Pancreas (tissue), 10 donors: ENCODE measurements around the gene ATRN. TPM values are rescaled to one million over a fixed set of nuclear protein-coding genes. Genes with fewer than 3 reads are reported as not detected.
A peak's percentile ranks its signal among the peaks of the same experiment; 100 is the strongest.

Experiments used
- ATAC-seq, 4 donors: fragments of 200-7000 bp; cut with Tn5 transposase; one replicate each; pipeline versions ENCODE4 v1.8.0 to v1.9.1; 2020; ENCODE audit warnings: mild to moderate bottlenecking in 4 of 4, moderate library complexity in 4 of 4
- DNase-seq, 6 donors: peaks; one replicate each; pipeline ENCODE4 v3.0.0-alpha.2; 2020
- FAIRE-seq: peaks from 2 replicates; lab custom pipeline; 2012; peaks lifted over from hg19 to GRCh38; lab: Jason Lieb, UNC
- H3K27ac ChIP-seq, 4 donors: fragments of 200-600 bp; sonication (generic); 1 replicate in 3 of 4; 2 replicates in 1 of 4; pipeline versions ENCODE4 v1.5.0 to v1.8.0; 2020
- H3K27me3 ChIP-seq, 4 donors: fragments of 200-600 bp; one replicate each; pipeline ENCODE4 v1.8.0; 2021
- H3K36me3 ChIP-seq, 3 donors: fragments of 200-600 bp; sonication (generic) in 1 of 3; one replicate each; pipeline versions ENCODE4 v1.5.0 to v1.8.0; 2020 to 2021
- H3K4me1 ChIP-seq, 3 donors: fragments of 200-600 bp; one replicate each; pipeline ENCODE4 v1.8.0; 2021
- H3K4me3 ChIP-seq, 4 donors: fragments of 200-600 bp; sonication (generic) in 2 of 4; one replicate each; pipeline versions ENCODE4 v1.5.0 to v1.8.0; 2020 to 2021
- H3K9me3 ChIP-seq, 4 donors: fragments of 200-600 bp; one replicate each; pipeline ENCODE4 v1.8.0; 2021
- WGBS, 2 donors: extraction: QIAGEN DNeasy Blood & Tissue Kit; methylation state at CpG; one replicate each; pipeline ENCODE4 v1.1.7; 2013; 5-methylcytosine and 5-hydroxymethylcytosine counted together
- intact Hi-C, 3 donors: fragments of 100-400 bp; cut with DNase I; formaldehyde crosslinking; loops; one replicate each; pipeline versions ENCODE4 v1.11.1 to v1.14.2; 2022
- polyA plus RNA-seq, 2 donors: library from polyadenylated mRNA; stranded (reverse); fragments of 200-250 nt; gene quantifications; one replicate each; pipeline ENCODE4 v1.2.3, GENCODE V29; 2013
- total RNA-seq, 6 donors: library from RNA; stranded (reverse); fragmentation: NEBNext Ultra II Directional in 4 of 6; extraction: Animal tissue kit (Norgen Biotek cat#: 25700) in 4 of 6; gene quantifications; one replicate each; pipeline versions ENCODE4 v1.2.1 to v1.2.4, GENCODE V29; 2021 to 2023
- TF ChIP-seq, protein P1 (sequence below), 4 donors: fragments of 200-600 bp; sonication (generic) in 3 of 4; IDR thresholded peaks; one replicate each; pipeline versions ENCODE4 v1.5.0 to v1.8.0; 2021; ENCODE audit warnings: antibody characterized with exemption in 4 of 4
- donor health status: healthy with polysubstance abuse.
- donor health status: DM: no; HTN: no; CAD: no; lungs with moderate emphysema.
- donor health status: DM: no; HTN: no; CAD: no.
- donor health status: control.
- donor health status: control.
- donor health status: Bipolar disorder and iron deficiency.
- donor health status: DM: yes; HTN: yes; CAD: no.
- donor health status: DM: no; HTN: no; CAD: no.
- donor health status: DM: no; HTN: no; CAD: no.
- donor health status: DM: yes; HTN: yes; CAD: no.

The ATRN gene
- total and polyA plus RNA-seq, 8 donors, result 3.6 to 30.4 (median 20.6) TPM

DNA sequence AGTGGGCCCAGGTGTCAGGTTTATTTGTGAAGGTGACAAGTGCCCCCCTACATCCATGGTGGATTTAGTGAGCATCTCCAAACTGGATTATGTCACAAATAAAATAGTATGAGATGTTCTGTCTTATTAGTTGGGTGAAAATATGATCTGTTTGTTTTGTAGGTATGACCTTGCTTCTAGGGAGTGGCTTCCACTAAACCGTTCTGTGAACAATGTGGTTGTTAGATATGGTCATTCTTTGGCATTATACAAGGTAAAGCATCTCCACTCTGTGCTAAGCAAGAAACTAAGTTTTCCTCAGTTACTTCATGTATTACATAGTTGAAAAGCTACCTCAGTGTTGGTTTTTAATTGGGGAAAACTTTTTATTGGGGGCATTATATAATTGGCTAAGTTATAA lies 88.4 kb downstream of the ATRN start:
- intact Hi-C loops, result no loop called here
- WGBS, 2 donors, result 19 to 26% methylated on average over 1 of the region's 1 CpG
- H3K4me3 ChIP-seq, result no peak overlapping the region

DNA sequence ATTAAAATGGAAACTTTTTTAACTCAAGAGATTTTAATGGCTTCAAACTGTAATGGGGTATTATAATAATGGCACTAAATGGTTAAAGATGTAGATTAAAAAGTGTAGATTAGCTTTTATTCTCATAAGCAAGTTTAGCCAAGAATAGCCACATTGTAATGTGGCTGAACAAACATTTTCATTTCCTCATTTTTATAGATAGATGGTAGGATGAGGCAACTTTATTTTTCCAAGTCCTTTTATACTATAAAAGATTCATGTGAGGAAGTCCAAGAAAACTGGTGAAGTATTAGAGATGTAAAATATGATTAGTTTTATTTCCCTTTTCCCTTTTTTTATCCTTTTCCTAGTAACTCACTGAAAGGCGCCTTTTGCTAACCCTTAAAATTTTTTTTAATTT lies 88.8 kb downstream of the ATRN start:
- H3K27ac ChIP-seq, result no peak overlapping the region
- intact Hi-C loops, result no loop called here
- FAIRE-seq, result no peak
- 94 to 100% methylated on average over 1 of the region's 1 CpG for WGBS, 2 donors
- H3K36me3 ChIP-seq, result no peaks in the 10 kb centered on the region
- no peaks in the 10 kb centered on the region for H3K27me3 ChIP-seq
- TF ChIP-seq, protein P1, sequence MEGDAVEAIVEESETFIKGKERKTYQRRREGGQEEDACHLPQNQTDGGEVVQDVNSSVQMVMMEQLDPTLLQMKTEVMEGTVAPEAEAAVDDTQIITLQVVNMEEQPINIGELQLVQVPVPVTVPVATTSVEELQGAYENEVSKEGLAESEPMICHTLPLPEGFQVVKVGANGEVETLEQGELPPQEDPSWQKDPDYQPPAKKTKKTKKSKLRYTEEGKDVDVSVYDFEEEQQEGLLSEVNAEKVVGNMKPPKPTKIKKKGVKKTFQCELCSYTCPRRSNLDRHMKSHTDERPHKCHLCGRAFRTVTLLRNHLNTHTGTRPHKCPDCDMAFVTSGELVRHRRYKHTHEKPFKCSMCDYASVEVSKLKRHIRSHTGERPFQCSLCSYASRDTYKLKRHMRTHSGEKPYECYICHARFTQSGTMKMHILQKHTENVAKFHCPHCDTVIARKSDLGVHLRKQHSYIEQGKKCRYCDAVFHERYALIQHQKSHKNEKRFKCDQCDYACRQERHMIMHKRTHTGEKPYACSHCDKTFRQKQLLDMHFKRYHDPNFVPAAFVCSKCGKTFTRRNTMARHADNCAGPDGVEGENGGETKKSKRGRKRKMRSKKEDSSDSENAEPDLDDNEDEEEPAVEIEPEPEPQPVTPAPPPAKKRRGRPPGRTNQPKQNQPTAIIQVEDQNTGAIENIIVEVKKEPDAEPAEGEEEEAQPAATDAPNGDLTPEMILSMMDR (IDR thresholded peaks at IDR 0.05), result no peak
- H3K9me3 ChIP-seq, result no peaks in the 10 kb centered on the region
- peaks cover 0 to 5% (median 0%) of the 10 kb centered on the region in 3 donors for H3K4me1 ChIP-seq
- no peak overlapping the region for H3K4me3 ChIP-seq
- DNase-seq, result no peak
- ATAC-seq, result peak in 1 of 4 donors; percentile 26

More for the DNA sequence above, 88.4 kb downstream of the ATRN start:
- H3K4me1 ChIP-seq, result peaks cover 0 to 5% (median 0%) of the 10 kb centered on the region in 3 donors
- no peaks in the 10 kb centered on the region for H3K27me3 ChIP-seq
- ATAC-seq (no peak), DNase-seq (no peak), FAIRE-seq (no peak)
- H3K9me3 ChIP-seq, result no peaks in the 10 kb centered on the region
- no peak overlapping the region for H3K27ac ChIP-seq
- H3K36me3 ChIP-seq, result no peaks in the 10 kb centered on the region
- TF ChIP-seq, protein P1 (IDR thresholded peaks at IDR 0.05), result no peak

DNA sequence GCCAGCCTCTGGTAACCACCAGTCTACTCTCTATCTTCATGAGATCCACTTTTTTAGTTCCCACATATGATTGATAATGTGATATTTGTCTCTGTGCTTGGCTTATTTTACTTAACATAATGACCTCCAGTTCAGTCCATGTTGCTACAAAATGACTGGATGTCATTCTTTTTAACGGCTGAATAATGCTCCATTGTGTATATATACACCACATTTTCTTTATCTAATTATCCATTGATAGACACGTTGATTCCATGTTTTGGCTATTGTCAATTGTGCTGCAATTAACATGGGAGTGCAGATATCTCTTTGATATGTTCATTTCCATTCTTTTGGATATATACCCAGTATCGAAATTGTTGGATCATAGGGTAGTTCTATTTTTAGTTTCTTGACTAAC lies 89.3 kb downstream of the ATRN start:
- FAIRE-seq (no peak), ATAC-seq (no peak), DNase-seq (no peak)
- Histone ChIP-seq H3K27me3 (no peaks in the 10 kb centered on the region), H3K4me3 (no peak overlapping the region), H3K4me1 (peaks cover 0 to 5% (median 0%) of the 10 kb centered on the region in 3 donors), H3K27ac (no peak overlapping the region), H3K36me3 (no peaks in the 10 kb centered on the region), H3K9me3 (no peaks in the 10 kb centered on the region)
- intact Hi-C loops, result no loop called here
- TF ChIP-seq, protein P1 (IDR thresholded peaks at IDR 0.05), result no peak
- WGBS, 2 donors, result 89% methylated on average over 3 of the region's 3 CpGs

DNA sequence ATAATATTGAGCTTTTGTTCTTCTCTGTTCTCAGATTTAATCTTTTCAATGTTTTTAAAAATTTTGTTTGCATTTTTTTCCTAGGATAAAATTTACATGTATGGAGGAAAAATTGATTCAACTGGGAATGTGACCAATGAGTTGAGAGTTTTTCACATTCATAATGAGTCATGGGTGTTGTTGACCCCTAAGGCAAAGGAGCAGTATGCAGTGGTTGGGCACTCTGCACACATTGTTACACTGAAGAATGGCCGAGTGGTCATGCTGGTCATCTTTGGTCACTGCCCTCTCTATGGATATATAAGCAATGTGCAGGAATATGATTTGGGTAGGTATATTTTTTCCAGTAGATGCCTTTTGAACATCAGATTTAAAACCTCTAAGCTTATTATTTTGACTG lies 89.8 kb downstream of the ATRN start:
- DNase-seq, result no peak
- WGBS, 2 donors, result 79 to 100% methylated on average over 1 of the region's 1 CpG
- H3K4me1 ChIP-seq, result peaks cover 0 to 5% (median 0%) of the 10 kb centered on the region in 3 donors
- no peak overlapping the region for H3K27ac ChIP-seq
- intact Hi-C loops, result no loop called here
- no peaks in the 10 kb centered on the region for H3K36me3 ChIP-seq
- no peak for ATAC-seq
- H3K27me3 ChIP-seq, result no peaks in the 10 kb centered on the region
- no peaks in the 10 kb centered on the region for H3K9me3 ChIP-seq
- H3K4me3 ChIP-seq, result no peak overlapping the region
- no peak for FAIRE-seq
- TF ChIP-seq, protein P1 (IDR thresholded peaks at IDR 0.05), result no peak

DNA sequence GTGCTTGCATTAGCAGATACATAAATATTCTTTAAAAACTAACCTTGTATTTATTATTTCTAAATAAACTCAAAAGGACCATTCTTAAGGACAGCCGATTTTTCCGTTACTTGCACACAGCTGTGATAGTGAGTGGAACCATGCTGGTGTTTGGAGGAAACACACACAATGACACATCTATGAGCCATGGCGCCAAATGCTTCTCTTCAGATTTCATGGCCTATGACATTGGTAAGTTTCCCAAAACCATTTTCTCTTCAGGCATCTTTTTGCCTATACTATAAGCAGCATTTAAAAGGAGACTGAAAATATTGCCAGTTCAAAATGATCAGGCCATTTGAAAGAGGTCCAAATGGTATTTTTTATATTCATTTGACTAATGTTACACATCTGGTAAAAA lies 92.3 kb downstream of the ATRN start:
- H3K27ac ChIP-seq, result no peak overlapping the region
- no peak overlapping the region for H3K4me3 ChIP-seq
- no peaks in the 10 kb centered on the region for H3K27me3 ChIP-seq
- ATAC-seq (peak in 1 of 4 donors; percentile 12), FAIRE-seq (no peak), DNase-seq (no peak)
- intact Hi-C loops, result no loop called here
- TF ChIP-seq, protein P1 (IDR thresholded peaks at IDR 0.05), result no peak
- no peaks in the 10 kb centered on the region for H3K36me3 ChIP-seq
- H3K4me1 ChIP-seq, result no peaks in the 10 kb centered on the region
- 85 to 86% methylated on average over 3 of the region's 3 CpGs for WGBS, 2 donors
- no peaks in the 10 kb centered on the region for H3K9me3 ChIP-seq
